Measurements from ENCODE around the gene ADGB. TPM values are rescaled to one million over a fixed set of nuclear protein-coding genes. Genes with fewer than 3 reads are reported as not detected.

The ADGB gene
- total RNA-seq, 4 donors from 2014 or later, result 0.19 TPM; not detected in 3

DNA sequence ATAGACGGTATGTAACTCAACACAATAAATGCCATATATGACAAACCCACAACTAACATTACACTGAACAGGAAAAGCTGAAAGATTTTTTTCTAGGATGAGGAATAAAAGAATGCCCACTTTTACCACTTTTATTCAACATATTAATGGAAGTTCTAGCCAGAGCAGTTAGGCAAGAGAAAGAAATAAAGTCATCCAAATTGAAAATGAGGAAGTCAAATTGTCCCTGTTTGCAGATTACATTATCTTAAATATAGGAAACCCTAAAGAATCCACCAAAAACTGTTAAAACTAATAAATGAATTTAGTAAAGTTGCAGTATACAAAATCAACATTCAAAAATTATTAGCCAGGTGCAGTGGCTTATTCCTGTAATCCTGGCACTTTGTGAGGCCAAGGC, 24.6 kb upstream of the ADGB start:
- no peaks in the 10 kb centered on the region for H3K36me3 ChIP-seq
- no peak overlapping the region for H3K27ac ChIP-seq
- 83 to 95% methylated on average over 1 of the region's 1 CpG for WGBS, 2 donors
- TF ChIP-seq POLR2A (IDR thresholded peaks at IDR 0.05), result no peak
- TF ChIP-seq, protein P1, sequence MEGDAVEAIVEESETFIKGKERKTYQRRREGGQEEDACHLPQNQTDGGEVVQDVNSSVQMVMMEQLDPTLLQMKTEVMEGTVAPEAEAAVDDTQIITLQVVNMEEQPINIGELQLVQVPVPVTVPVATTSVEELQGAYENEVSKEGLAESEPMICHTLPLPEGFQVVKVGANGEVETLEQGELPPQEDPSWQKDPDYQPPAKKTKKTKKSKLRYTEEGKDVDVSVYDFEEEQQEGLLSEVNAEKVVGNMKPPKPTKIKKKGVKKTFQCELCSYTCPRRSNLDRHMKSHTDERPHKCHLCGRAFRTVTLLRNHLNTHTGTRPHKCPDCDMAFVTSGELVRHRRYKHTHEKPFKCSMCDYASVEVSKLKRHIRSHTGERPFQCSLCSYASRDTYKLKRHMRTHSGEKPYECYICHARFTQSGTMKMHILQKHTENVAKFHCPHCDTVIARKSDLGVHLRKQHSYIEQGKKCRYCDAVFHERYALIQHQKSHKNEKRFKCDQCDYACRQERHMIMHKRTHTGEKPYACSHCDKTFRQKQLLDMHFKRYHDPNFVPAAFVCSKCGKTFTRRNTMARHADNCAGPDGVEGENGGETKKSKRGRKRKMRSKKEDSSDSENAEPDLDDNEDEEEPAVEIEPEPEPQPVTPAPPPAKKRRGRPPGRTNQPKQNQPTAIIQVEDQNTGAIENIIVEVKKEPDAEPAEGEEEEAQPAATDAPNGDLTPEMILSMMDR (IDR thresholded peaks at IDR 0.05), result no peak
- no peak overlapping the region for H3K4me3 ChIP-seq
- no peaks in the 10 kb centered on the region for H3K4me1 ChIP-seq
- H3K9me3 ChIP-seq, result peaks cover 0 to 9% (median 0%) of the 10 kb centered on the region in 3 donors
- intact Hi-C loops (cut with DNase I), result no loop called here
- no peak for DNase-seq
- no peaks in the 10 kb centered on the region for H3K27me3 ChIP-seq

DNA sequence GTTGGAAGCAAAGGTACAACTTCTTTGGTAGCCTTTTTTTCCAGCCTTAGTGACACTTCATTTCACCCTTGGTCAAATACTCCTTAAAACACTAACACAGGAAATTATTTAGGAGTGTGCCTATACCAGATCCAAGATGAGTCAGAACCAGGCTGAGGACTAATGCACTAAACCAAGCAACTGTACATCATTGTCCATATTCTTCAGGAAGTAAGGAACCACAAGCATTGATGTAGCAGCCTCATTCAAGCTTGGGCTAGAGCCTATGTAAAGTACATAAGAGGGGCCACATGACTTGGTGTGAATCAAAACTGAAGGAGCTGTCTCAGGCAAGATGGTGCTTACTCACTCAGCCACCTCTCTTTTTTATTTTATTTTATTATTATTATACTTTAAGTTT, 20.7 kb upstream of the ADGB start:
- DNase-seq, result no peak
- H3K36me3 ChIP-seq, result no peaks in the 10 kb centered on the region
- intact Hi-C loops (cut with DNase I), result no loop called here
- H3K4me3 ChIP-seq, result no peak overlapping the region
- H3K4me1 ChIP-seq, result no peaks in the 10 kb centered on the region
- peaks cover 0 to 9% (median 0%) of the 10 kb centered on the region in 3 donors for H3K9me3 ChIP-seq
- no peak overlapping the region for H3K27ac ChIP-seq
- no peaks in the 10 kb centered on the region for H3K27me3 ChIP-seq
- TF ChIP-seq, protein P1 (IDR thresholded peaks at IDR 0.05), result no peak
- TF ChIP-seq POLR2A (IDR thresholded peaks at IDR 0.05), result no peak

DNA sequence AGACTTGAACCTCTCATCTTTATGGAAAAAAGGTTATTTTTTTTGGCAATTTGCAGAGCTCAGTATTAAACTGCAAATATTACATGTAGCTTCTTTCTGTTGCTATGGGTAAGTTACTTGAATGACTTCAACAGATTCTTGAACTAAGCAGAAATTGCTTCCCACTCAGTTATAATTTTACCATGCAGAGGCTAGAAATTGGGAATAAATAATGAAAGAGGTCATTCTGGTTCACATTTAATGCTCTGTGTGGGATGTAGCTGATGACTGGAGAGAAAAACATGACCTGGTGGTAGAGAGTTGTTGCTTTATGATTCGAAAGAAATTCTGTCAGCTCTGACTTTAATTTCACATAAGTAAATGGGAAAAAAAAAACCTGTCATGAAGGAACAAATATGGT, 16.8 kb upstream of the ADGB start:
- H3K4me3 ChIP-seq, result no peak overlapping the region
- TF ChIP-seq, protein P1 (IDR thresholded peaks at IDR 0.05), result no peak
- TF ChIP-seq POLR2A (IDR thresholded peaks at IDR 0.05), result no peak
- no peak for DNase-seq
- H3K9me3 ChIP-seq, result no peaks in the 10 kb centered on the region
- H3K27ac ChIP-seq, result no peak overlapping the region
- no peaks in the 10 kb centered on the region for H3K4me1 ChIP-seq
- H3K36me3 ChIP-seq, result no peaks in the 10 kb centered on the region
- 69 to 71% methylated on average over 1 of the region's 1 CpG for WGBS, 2 donors
- intact Hi-C loops (cut with DNase I), result no loop called here
- H3K27me3 ChIP-seq, result no peaks in the 10 kb centered on the region

DNA sequence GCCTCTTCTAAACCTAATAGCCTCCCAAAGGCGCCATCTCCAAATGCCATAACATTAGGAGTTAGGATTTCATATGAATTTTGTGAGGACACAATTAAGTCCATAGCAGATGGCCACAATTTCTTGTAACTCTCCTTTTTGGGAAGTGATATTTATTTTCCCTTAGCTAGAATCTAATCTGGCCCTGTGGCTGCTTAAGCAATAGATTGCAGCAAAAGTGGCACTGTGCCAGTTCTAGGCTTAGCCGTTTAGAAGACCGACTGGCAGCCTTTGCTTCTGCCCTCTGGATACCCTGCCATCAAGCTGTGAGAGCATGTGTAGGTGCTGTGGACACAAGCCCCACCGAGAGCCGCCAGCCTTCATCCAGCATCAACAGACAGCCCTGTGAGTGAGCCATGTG, 15.9 kb upstream of the ADGB start:
- DNase-seq, result no peak
- Histone ChIP-seq H3K36me3 (no peaks in the 10 kb centered on the region), H3K27ac (no peak overlapping the region), H3K9me3 (no peaks in the 10 kb centered on the region), H3K4me3 (no peak overlapping the region), H3K4me1 (no peaks in the 10 kb centered on the region), H3K27me3 (no peaks in the 10 kb centered on the region)
- intact Hi-C loops (cut with DNase I), result no loop called here
- TF ChIP-seq POLR2A (IDR thresholded peaks at IDR 0.05), result no peak
- TF ChIP-seq, protein P1 (IDR thresholded peaks at IDR 0.05), result no peak
- 26 to 43% methylated on average over 3 of the region's 5 CpGs for WGBS, 2 donors

DNA sequence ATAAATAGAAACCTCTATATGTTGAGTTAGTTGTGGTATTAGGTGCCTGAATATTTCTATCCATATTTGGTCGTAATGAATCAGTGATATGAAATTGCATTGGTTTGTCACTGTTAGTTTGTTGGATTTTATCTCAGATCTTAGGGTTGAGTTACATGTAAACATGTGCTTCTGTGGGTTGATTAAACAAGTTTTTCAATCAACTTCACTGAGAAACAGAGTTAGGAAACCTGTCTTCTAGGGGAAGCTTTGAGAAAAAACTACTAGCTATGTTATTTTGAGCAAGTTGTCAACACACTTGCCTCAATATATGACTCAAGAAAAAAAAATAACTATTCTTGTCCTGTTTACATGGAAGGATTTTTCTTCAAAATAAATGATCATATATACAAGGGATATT, 14.8 kb upstream of the ADGB start:
- intact Hi-C loops (cut with DNase I), result no loop called here
- Histone ChIP-seq H3K36me3 (no peaks in the 10 kb centered on the region), H3K9me3 (no peaks in the 10 kb centered on the region), H3K4me3 (no peak overlapping the region), H3K27me3 (no peaks in the 10 kb centered on the region), H3K27ac (no peak overlapping the region), H3K4me1 (no peaks in the 10 kb centered on the region)
- DNase-seq, result no peak
- 44 to 63% methylated on average over 1 of the region's 1 CpG for WGBS, 2 donors
- no peak for TF ChIP-seq POLR2A (IDR thresholded peaks at IDR 0.05)
- TF ChIP-seq, protein P1 (IDR thresholded peaks at IDR 0.05), result no peak

Measured in esophagus squamous epithelium (tissue), 5 donors.